Dermis microvascular lymphatic vessel endothelial cell (primary cell): ENCODE results near the gene MEF2A. TPM values are rescaled to one million over a fixed set of nuclear protein-coding genes. Genes with fewer than 3 reads are reported as not detected.

Experiments
- DNase-seq, 2 donors: peaks; one replicate each; pipeline versions ENCODE4 v3.0.0 to v3.0.0-alpha.2; 2010; ENCODE audit warnings: low read depth in 2 of 2
- total RNA-seq: library from RNA; depleted of rRNA; stranded (reverse); fragments of >200 nt; gene quantifications from 2 replicates; pipeline ENCODE4 v1.2.1, GENCODE V29; 2014

The MEF2A gene
- total RNA-seq, 1 donor from 2014 or later: 16.0 TPM

- no peak for DNase-seq
Observed at GRCh38 chr15:99605490-99605931, 39.7 kb downstream of the MEF2A start.

- DNase-seq: no peak
Observed at GRCh38 chr15:99605990-99606389, 40.2 kb downstream of the MEF2A start.

- no peak for DNase-seq
Observed at GRCh38 chr15:99606646-99607045, 40.9 kb downstream of the MEF2A start.

- DNase-seq: no peak
Observed at GRCh38 chr15:99613481-99613880, 47.7 kb downstream of the MEF2A start.

GRCh38 chr15:99613887-99614647 lies 48.3 kb downstream of the MEF2A start:
- no peak for DNase-seq

- DNase-seq: peak in 1 of 2 donors; percentile 12
Observed at GRCh38 chr15:99614749-99615288, 49.0 kb downstream of the MEF2A start.

GRCh38 chr15:99615460-99615859 lies 49.7 kb downstream of the MEF2A start:
- DNase-seq: no peak

- DNase-seq: no peak
Observed at GRCh38 chr15:99616129-99616528, 50.3 kb downstream of the MEF2A start.

- no peak for DNase-seq
Observed at GRCh38 chr15:99616773-99617342, 51.1 kb downstream of the MEF2A start.

GRCh38 chr15:99618941-99619411 lies 53.2 kb downstream of the MEF2A start:
- DNase-seq: no peak

- DNase-seq: no peak
Observed at GRCh38 chr15:99619712-99620111, 53.9 kb downstream of the MEF2A start.

- DNase-seq: no peak
Observed at GRCh38 chr15:99620178-99620577, 54.4 kb downstream of the MEF2A start.

GRCh38 chr15:99621767-99622166 lies 56.0 kb downstream of the MEF2A start:
- DNase-seq: no peak

GRCh38 chr15:99628374-99629001 lies 62.7 kb downstream of the MEF2A start:
- DNase-seq: no peak

GRCh38 chr15:99630607-99631131 lies 64.9 kb downstream of the MEF2A start:
- no peak for DNase-seq

GRCh38 chr15:99631255-99631654 lies 65.5 kb downstream of the MEF2A start:
- DNase-seq: peak in 1 of 2 donors; percentile 60

- no peak for DNase-seq
Observed at GRCh38 chr15:99632521-99632920, 66.7 kb downstream of the MEF2A start.

- no peak for DNase-seq
Observed at GRCh38 chr15:99633655-99634054, 67.9 kb downstream of the MEF2A start.

GRCh38 chr15:99634576-99634975 lies 68.8 kb downstream of the MEF2A start:
- DNase-seq: no peak

- DNase-seq: no peak
Observed at GRCh38 chr15:99635145-99635544, 69.4 kb downstream of the MEF2A start.

- DNase-seq: no peak
Observed at GRCh38 chr15:99635794-99636193, 70.0 kb downstream of the MEF2A start.

- no peak for DNase-seq
Observed at GRCh38 chr15:99644913-99645542, 79.2 kb downstream of the MEF2A start.
